Measurements from ENCODE around the gene RTBDN. TPM values are rescaled to one million over a fixed set of nuclear protein-coding genes. Genes with fewer than 3 reads are reported as not detected.
A peak's percentile ranks its signal among the peaks of the same experiment; 100 is the strongest.

The RTBDN gene
- total RNA-seq, 1 donor from 2014 or later, result not detected

GRCh38 chr19:12838182-12838885, 4.0 kb upstream of the RTBDN start, which contains the start of gene MAST1:
Gene MAST1, plus strand, starts transcription at chr19:12838515. Its CDS starts 58 bp downstream, at chr19:12838573.
- no peak within 1 kb of the TSS for H3K27ac Mint-ChIP-seq (ENCODE audit: unreplicated experiment)

GRCh38 chr19:12837225-12837624, 2.8 kb upstream of the RTBDN start:
- DNase-seq (ENCODE audit: extremely low spot score, unreplicated experiment), result no peak
- Mint-ChIP-seq H3K27ac (ENCODE audit: unreplicated experiment) (no peak overlapping the region), H3K4me1 (ENCODE audit: unreplicated experiment) (peaks cover 29% of the 10 kb centered on the region), H3K4me3 (ENCODE audit: unreplicated experiment) (no peak overlapping the region), H3K36me3 (ENCODE audit: unreplicated experiment) (no peaks in the 10 kb centered on the region), H3K9me3 (ENCODE audit: unreplicated experiment) (no peaks in the 10 kb centered on the region), H3K27me3 (ENCODE audit: unreplicated experiment) (peaks cover 73% of the 10 kb centered on the region)
- no peak for TF ChIP-seq CTCF (IDR thresholded peaks at IDR 0.05)

More at GRCh38 chr19:12838182-12838885, 4.0 kb upstream of the RTBDN start, which contains the start of gene MAST1:
- Mint-ChIP-seq H3K36me3 (ENCODE audit: unreplicated experiment) (no peaks in the 10 kb centered on the region), H3K4me1 (ENCODE audit: unreplicated experiment) (peaks cover 24% of the 10 kb centered on the region), H3K4me3 (ENCODE audit: unreplicated experiment) (peak within 1 kb of the TSS; percentile 50), H3K9me3 (ENCODE audit: unreplicated experiment) (no peaks in the 10 kb centered on the region), H3K27me3 (ENCODE audit: unreplicated experiment) (peaks cover 72% of the 10 kb centered on the region)
- no peak for DNase-seq (ENCODE audit: extremely low spot score, unreplicated experiment)
- TF ChIP-seq CTCF (IDR thresholded peaks at IDR 0.05), result peak; percentile 65

- no peak for DNase-seq (ENCODE audit: extremely low spot score, unreplicated experiment)
- Mint-ChIP-seq H3K27me3 (ENCODE audit: unreplicated experiment) (peaks cover 74% of the 10 kb centered on the region), H3K4me3 (ENCODE audit: unreplicated experiment) (no peak overlapping the region), H3K4me1 (ENCODE audit: unreplicated experiment) (peaks cover 28% of the 10 kb centered on the region), H3K9me3 (ENCODE audit: unreplicated experiment) (no peaks in the 10 kb centered on the region), H3K27ac (ENCODE audit: unreplicated experiment) (no peak overlapping the region), H3K36me3 (ENCODE audit: unreplicated experiment) (no peaks in the 10 kb centered on the region)
- no peak for TF ChIP-seq CTCF (IDR thresholded peaks at IDR 0.05)
Measured at GRCh38 chr19:12836529-12836863, 2.1 kb upstream of the RTBDN start.

- TF ChIP-seq CTCF (IDR thresholded peaks at IDR 0.05), result no peak
- Mint-ChIP-seq H3K4me1 (ENCODE audit: unreplicated experiment) (peaks cover 16% of the 10 kb centered on the region), H3K4me3 (ENCODE audit: unreplicated experiment) (no peak overlapping the region), H3K36me3 (ENCODE audit: unreplicated experiment) (no peaks in the 10 kb centered on the region), H3K27ac (ENCODE audit: unreplicated experiment) (no peak overlapping the region), H3K9me3 (ENCODE audit: unreplicated experiment) (no peaks in the 10 kb centered on the region), H3K27me3 (ENCODE audit: unreplicated experiment) (peaks cover 71% of the 10 kb centered on the region)
- DNase-seq (ENCODE audit: extremely low spot score, unreplicated experiment), result no peak
Measured at GRCh38 chr19:12834976-12835757, 788 bp upstream of the RTBDN start.

All from osteocyte (in vitro differentiated cells).